PC-3 (cell line): ENCODE results near the gene DHX34.

Experiments used
- EZH2 ChIP-seq: fragments of 300-600 bp; sonication (generic); IDR thresholded peaks from one replicate; pipeline ENCODE4 v1.6.1; 2017; ENCODE audit warnings: antibody characterized with exemption, mild to moderate bottlenecking, low read length; ENCODE audit not compliant: unreplicated experiment
- TF ChIP-seq, protein P1 (sequence below): fragments of 300-600 bp; sonication (generic); conservative IDR thresholded peaks from 2 replicates; pipeline ENCODE4 v1.5.1; 2017; ENCODE audit warnings: antibody characterized with exemption, low read depth, mild to moderate bottlenecking, low read length

DNA sequence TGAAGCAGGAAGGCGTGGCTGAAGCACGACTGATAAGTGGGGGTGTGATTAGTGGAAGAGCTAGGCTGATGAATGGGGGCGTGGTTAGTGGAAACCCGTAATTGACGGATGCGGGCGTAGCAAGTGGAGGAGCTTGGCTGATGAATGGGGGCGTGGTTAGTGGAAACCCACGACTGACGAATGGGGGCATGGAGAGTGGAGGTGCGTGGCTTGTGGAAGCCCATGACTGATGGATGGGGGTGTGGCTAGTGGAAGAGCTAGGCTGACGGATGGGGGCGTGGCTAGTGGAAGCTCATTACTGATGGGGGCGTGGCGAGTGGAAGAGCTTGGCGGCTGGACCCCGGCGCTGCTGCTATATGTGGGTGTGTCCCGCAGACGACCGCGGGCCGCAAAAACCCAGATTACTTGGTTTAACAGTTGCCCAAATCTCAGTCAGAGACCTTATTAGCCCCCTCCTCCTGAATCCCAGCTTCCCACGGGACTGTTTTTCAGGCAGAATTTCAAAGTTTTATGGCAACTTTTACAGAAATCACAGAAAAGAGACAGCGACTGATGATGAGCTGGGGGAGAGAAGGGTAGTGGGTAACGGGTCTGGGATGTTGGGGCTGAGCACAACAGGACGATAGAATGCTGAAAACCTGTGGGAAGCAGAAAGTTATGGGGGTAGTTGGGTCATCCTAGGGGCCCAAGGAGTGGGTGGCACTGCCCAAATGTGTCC is 79.2 kb downstream of the DHX34 start:
- TF ChIP-seq, protein P1, sequence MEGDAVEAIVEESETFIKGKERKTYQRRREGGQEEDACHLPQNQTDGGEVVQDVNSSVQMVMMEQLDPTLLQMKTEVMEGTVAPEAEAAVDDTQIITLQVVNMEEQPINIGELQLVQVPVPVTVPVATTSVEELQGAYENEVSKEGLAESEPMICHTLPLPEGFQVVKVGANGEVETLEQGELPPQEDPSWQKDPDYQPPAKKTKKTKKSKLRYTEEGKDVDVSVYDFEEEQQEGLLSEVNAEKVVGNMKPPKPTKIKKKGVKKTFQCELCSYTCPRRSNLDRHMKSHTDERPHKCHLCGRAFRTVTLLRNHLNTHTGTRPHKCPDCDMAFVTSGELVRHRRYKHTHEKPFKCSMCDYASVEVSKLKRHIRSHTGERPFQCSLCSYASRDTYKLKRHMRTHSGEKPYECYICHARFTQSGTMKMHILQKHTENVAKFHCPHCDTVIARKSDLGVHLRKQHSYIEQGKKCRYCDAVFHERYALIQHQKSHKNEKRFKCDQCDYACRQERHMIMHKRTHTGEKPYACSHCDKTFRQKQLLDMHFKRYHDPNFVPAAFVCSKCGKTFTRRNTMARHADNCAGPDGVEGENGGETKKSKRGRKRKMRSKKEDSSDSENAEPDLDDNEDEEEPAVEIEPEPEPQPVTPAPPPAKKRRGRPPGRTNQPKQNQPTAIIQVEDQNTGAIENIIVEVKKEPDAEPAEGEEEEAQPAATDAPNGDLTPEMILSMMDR = no peak
- no peak for TF ChIP-seq EZH2
